ENCODE data around the gene PI16.
"Not testable (repeated sequence)": the region's sequence is repeated elsewhere in the genome, so short reads cannot be mapped to it uniquely, and the experiment has no call there.

Gene PI16

GRCh38 chr6:36937896-36938295, 16.6 kb upstream of the PI16 start:
- TF ChIP-seq MYC (IDR thresholded peaks at IDR 0.05; ENCODE audit: low read depth, low read length) = no peak
- no peak for TF ChIP-seq MAX (IDR thresholded peaks at IDR 0.05; ENCODE audit: low read depth, low read length)
- no peak for TF ChIP-seq POLR2A (IDR thresholded peaks at IDR 0.05; ENCODE audit: extremely low read depth, insufficient read length)
- TF ChIP-seq, protein P1, sequence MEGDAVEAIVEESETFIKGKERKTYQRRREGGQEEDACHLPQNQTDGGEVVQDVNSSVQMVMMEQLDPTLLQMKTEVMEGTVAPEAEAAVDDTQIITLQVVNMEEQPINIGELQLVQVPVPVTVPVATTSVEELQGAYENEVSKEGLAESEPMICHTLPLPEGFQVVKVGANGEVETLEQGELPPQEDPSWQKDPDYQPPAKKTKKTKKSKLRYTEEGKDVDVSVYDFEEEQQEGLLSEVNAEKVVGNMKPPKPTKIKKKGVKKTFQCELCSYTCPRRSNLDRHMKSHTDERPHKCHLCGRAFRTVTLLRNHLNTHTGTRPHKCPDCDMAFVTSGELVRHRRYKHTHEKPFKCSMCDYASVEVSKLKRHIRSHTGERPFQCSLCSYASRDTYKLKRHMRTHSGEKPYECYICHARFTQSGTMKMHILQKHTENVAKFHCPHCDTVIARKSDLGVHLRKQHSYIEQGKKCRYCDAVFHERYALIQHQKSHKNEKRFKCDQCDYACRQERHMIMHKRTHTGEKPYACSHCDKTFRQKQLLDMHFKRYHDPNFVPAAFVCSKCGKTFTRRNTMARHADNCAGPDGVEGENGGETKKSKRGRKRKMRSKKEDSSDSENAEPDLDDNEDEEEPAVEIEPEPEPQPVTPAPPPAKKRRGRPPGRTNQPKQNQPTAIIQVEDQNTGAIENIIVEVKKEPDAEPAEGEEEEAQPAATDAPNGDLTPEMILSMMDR (IDR thresholded peaks at IDR 0.05; ENCODE audit: low read depth, low read length) = no peak
- no peak for DNase-seq (ENCODE audit: low read depth)
- H3K4me3 ChIP-seq (ENCODE audit: low read depth, low read length) = no peak overlapping the region

DNA sequence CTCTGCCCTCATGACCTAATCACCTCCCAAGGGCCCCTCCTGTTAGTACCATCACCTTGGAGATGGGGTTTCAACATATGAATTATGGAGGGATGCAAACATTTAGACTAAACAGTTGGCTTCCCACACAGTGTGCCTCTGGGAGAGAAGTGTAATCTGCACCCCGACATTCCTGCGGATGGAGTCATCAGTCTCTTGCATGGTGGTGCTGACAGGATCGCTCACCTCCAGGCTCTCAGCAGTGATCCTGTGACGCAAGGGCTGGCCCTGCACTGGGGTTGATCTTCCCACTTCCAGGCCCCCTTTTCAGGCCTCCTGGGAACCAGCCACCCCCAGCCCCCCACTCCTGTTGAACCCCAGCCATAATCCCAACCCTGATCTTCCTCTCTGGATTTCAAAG, 16.0 kb upstream of the PI16 start:
- no peak for DNase-seq (ENCODE audit: low read depth)
- no peak overlapping the region for H3K4me3 ChIP-seq (ENCODE audit: low read depth, low read length)
- TF ChIP-seq MYC (IDR thresholded peaks at IDR 0.05; ENCODE audit: low read depth, low read length) (no peak), POLR2A (IDR thresholded peaks at IDR 0.05; ENCODE audit: extremely low read depth, insufficient read length) (no peak), MAX (IDR thresholded peaks at IDR 0.05; ENCODE audit: low read depth, low read length) (no peak)
- TF ChIP-seq, protein P1 (IDR thresholded peaks at IDR 0.05; ENCODE audit: low read depth, low read length) = no peak

GRCh38 chr6:36939005-36939404, 15.5 kb upstream of the PI16 start:
- H3K4me3 ChIP-seq (ENCODE audit: low read depth, low read length); DNase-seq (ENCODE audit: low read depth): not testable (repeated sequence)

- no peak for DNase-seq (ENCODE audit: low read depth)
- TF ChIP-seq POLR2A (IDR thresholded peaks at IDR 0.05; ENCODE audit: extremely low read depth, insufficient read length) (no peak), MYC (IDR thresholded peaks at IDR 0.05; ENCODE audit: low read depth, low read length) (no peak), MAX (IDR thresholded peaks at IDR 0.05; ENCODE audit: low read depth, low read length) (no peak)
- TF ChIP-seq, protein P1 (IDR thresholded peaks at IDR 0.05; ENCODE audit: low read depth, low read length) = no peak
- H3K4me3 ChIP-seq (ENCODE audit: low read depth, low read length) = no peak overlapping the region
Observed at GRCh38 chr6:36940027-36940426, 14.5 kb upstream of the PI16 start.

DNA sequence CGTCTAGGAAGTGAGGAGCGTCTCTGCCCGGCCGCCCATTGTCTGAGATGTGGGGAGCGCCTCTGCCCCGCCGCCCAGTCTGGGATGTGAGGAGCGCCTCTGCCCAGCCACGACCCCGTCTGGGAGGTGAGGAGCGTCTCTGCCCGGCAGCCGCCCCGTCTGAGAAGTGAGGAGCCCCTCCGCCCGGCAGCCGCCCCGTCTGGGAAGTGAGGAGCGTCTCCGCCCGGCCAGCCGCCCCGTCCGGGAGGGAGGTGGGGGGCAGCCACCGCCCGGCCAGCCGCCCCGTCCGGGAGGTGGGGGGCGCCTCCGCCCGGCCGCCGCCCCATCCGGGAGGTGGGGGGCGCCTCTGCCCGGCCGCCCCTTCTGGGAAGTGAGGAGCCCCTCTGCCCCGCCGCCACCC, 13.0 kb upstream of the PI16 start:
- not testable (repeated sequence) for H3K4me3 ChIP-seq (ENCODE audit: low read depth, low read length); DNase-seq (ENCODE audit: low read depth)

DNA sequence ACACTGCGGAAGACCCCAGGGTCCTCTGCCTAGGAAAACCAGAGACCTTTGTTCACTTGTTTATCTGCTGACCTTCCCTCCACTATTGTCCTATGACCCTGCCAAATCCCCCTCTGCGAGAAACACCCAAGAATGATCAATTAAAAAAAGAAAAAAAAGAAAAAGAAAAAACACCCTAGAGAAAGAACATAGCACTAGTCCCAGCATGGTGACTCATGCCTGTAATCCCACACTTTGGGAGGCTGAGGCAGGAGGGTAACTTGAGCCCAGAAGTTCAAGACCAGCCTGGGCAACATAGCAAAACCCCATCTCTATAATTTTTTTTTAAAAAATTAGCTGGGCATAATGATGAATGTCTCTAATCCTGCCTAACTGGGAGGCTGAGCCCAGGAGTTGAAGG, 12.2 kb upstream of the PI16 start:
- not testable (repeated sequence) for H3K4me3 ChIP-seq (ENCODE audit: low read depth, low read length); DNase-seq (ENCODE audit: low read depth)

DNA sequence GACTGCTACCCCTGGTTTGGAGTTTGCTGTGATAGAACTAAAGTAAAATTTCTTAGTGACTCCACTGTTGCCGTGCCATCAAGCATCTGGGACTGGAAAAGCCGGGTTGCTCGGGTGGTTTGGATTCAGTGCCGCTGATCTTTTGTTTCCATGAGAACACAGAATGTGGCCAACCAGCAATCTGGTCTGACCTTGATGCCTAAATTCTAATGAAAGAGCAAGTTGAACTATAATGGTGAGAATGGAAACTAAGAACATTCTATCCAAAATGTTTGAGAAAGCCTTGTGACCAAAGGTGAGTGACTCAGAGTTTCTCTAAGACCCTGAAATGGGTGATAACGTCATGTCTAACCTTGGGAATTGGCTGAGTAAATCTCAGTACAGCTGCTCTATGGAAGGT, 9.9 kb upstream of the PI16 start:
- no peak for DNase-seq (ENCODE audit: low read depth)
- no peak overlapping the region for H3K4me3 ChIP-seq (ENCODE audit: low read depth, low read length)
- TF ChIP-seq MYC (IDR thresholded peaks at IDR 0.05; ENCODE audit: low read depth, low read length) (no peak), MAX (IDR thresholded peaks at IDR 0.05; ENCODE audit: low read depth, low read length) (no peak), POLR2A (IDR thresholded peaks at IDR 0.05; ENCODE audit: extremely low read depth, insufficient read length) (no peak)
- TF ChIP-seq, protein P1 (IDR thresholded peaks at IDR 0.05; ENCODE audit: low read depth, low read length) = no peak

DNA sequence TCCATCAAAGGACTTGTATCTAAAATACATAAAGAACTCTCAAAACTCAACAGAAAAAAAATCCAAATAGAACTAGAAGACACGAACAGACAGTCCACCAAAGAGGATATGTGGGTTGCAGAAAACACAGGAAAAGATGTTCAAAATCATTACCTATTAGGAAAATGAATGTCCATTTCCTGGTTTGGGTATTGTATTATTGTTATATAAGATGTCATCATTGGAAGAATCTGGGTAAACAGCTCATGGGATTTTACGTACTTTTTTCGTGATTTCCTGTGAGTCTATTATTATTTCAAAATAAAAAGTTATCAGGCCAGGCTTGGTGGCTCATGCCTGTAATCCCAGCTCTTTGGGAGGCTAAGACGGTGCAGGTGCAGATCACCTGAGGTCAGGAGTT, 9.2 kb upstream of the PI16 start:
- TF ChIP-seq, protein P1 (IDR thresholded peaks at IDR 0.05; ENCODE audit: low read depth, low read length) = no peak
- TF ChIP-seq MAX (IDR thresholded peaks at IDR 0.05; ENCODE audit: low read depth, low read length) (no peak), MYC (IDR thresholded peaks at IDR 0.05; ENCODE audit: low read depth, low read length) (no peak), POLR2A (IDR thresholded peaks at IDR 0.05; ENCODE audit: extremely low read depth, insufficient read length) (no peak)
- no peak for DNase-seq (ENCODE audit: low read depth)
- H3K4me3 ChIP-seq (ENCODE audit: low read depth, low read length) = no peak overlapping the region

All from NB4 (cell line).